Sigmoid colon (tissue), 7 donors: Measurements from ENCODE around the gene CPXM2. TPM values are rescaled to one million over a fixed set of nuclear protein-coding genes. Genes with fewer than 3 reads are reported as not detected.

Experiments used
- DNase-seq: peaks from one replicate; pipeline ENCODE4 v3.0.0-alpha.2; 2019
- H3K27ac ChIP-seq, 4 donors: fragments of 200-600 bp; sonication (generic); one replicate each; pipeline ENCODE4 v1.5.1; 2016 to 2019; ENCODE audit warnings: mild to moderate bottlenecking in 1 of 4
- H3K27me3 ChIP-seq, 3 donors: fragments of 200-600 bp; sonication (generic); one replicate each; pipeline ENCODE4 v1.5.1; 2019; ENCODE audit warnings: mild to moderate bottlenecking in 1 of 3
- H3K36me3 ChIP-seq, 4 donors: fragments of 200-600 bp; sonication (generic); one replicate each; pipeline ENCODE4 v1.5.1; 2016 to 2019
- H3K4me1 ChIP-seq, 4 donors: fragments of 200-600 bp; sonication (generic); one replicate each; pipeline ENCODE4 v1.5.1; 2017 to 2019
- H3K4me3 ChIP-seq, 4 donors: fragments of 200-600 bp; sonication (generic); one replicate each; pipeline ENCODE4 v1.5.1; 2017 to 2019; ENCODE audit warnings: mild to moderate bottlenecking in 2 of 4, moderate library complexity in 1 of 4
- H3K9me3 ChIP-seq, 4 donors: fragments of 200-600 bp in 3 of 4; sonication (generic) in 3 of 4; one replicate each; pipeline versions ENCODE4 v1.5.1 to v1.6.1; 2013 to 2019
- CTCF ChIP-seq, 4 experiments: fragments of 450-650 bp in 3 of 4; fragments of 200-600 bp in 1 of 4; IDR thresholded peaks; one replicate each; pipeline ENCODE4 v1.5.1; 2016 to 2019; ENCODE audit warnings: antibody characterized with exemption in 4 of 4, mild to moderate bottlenecking in 3 of 4, moderate library complexity in 2 of 4
- EP300 ChIP-seq, 4 donors: sonication (generic); formaldehyde crosslinking; IDR thresholded peaks; one replicate each; pipeline ENCODE4 v1.6.1; 2017; ENCODE audit warnings: antibody characterized with exemption in 4 of 4
- POLR2A ChIP-seq, 2 donors: fragments of 450-650 bp; IDR thresholded peaks; one replicate each; pipeline ENCODE4 v1.6.1; 2016; ENCODE audit warnings: antibody characterized with exemption in 2 of 2, mild to moderate bottlenecking in 2 of 2, moderate library complexity in 2 of 2
- POLR2AphosphoS5 ChIP-seq, 4 donors: sonication (generic); formaldehyde crosslinking; IDR thresholded peaks; one replicate each; pipeline ENCODE4 v1.6.1; 2017; ENCODE audit warnings: antibody characterized with exemption in 4 of 4
- WGBS, 2 donors: extraction: QIAGEN DNeasy Blood & Tissue Kit; methylation state at CpG; one replicate each; pipeline ENCODE4 v1.1.7; 2013; 5-methylcytosine and 5-hydroxymethylcytosine counted together
- intact Hi-C: fragments of 100-400 bp; cut with DNase I; formaldehyde crosslinking; loops from one replicate; pipeline ENCODE4 v1.15.1; 2023
- polyA plus RNA-seq, 3 donors: library from polyadenylated mRNA; stranded (reverse); fragments of 200-250 nt; gene quantifications; one replicate each; pipeline ENCODE4 v1.2.3, GENCODE V29; 2013
- total RNA-seq, 4 donors: library from RNA; depleted of rRNA; stranded (reverse); fragments of >200 nt; gene quantifications; one replicate each; pipeline ENCODE4 v1.1.0, GENCODE V29; 2016
- donor health status: healthy with polysubstance abuse.
- donor health status: Bipolar disorder and iron deficiency.
- donor health status: healthy.

Gene CPXM2
- total and polyA plus RNA-seq, 7 donors = 0.69 to 153 (median 48.5) TPM

GRCh38 chr10:123766012-123766411 is 125.6 kb downstream of the CPXM2 start:
- Histone ChIP-seq H3K27ac (peak overlapping the region in 3 of 4 donors; percentile 1 to 36 (median 25)), H3K4me3 (no peak overlapping the region), H3K4me1 (peaks cover 0 to 32% (median 23%) of the 10 kb centered on the region in 4 donors), H3K36me3 (peaks cover 4 to 73% (median 7%) of the 10 kb centered on the region in 4 donors), H3K27me3 (no peaks in the 10 kb centered on the region), H3K9me3 (no peaks in the 10 kb centered on the region)
- intact Hi-C loops = no loop called here
- DNase-seq = peak; percentile 33
- TF ChIP-seq CTCF (IDR thresholded peaks at IDR 0.05) (no peak), POLR2AphosphoS5 (IDR thresholded peaks at IDR 0.05) (peak in 1 of 4 donors; percentile 9)
- WGBS, 2 donors = 15 to 62% methylated on average over 3 of the region's 3 CpGs

DNA sequence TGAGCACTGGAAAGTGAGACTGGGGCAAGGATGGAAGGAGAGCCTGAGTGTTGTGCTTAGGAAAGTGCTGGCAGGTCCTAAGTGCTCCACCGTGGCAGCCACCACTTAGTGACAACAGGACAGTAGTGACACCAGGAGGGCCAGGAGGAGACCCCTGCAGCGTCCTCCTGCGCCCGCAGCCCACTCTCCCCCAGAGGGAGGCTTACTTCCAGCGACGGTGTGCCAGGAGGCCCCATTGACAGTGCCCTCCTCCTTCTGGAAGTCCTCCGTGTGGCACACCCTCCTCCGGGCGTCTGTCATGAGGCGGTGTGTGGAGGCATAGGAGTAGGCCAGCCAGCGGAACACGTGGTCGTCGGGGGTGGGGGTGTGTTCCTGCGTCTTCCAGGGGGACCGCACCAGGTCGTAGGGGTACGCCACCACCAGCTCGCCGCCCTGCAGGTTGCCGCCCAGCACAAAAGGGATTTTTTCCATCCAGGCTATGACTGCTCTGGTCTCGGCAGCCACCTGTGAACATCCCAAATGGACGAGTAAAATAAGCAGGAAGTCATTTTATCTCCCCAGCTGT is 129.9 kb downstream of the CPXM2 start:
- H3K27ac ChIP-seq = peak overlapping the region in 1 of 4 donors; percentile 28
- DNase-seq = no peak
- H3K27me3 ChIP-seq = no peaks in the 10 kb centered on the region
- no peak for TF ChIP-seq POLR2A (IDR thresholded peaks at IDR 0.05)
- TF ChIP-seq EP300 (IDR thresholded peaks at IDR 0.05) = no peak
- TF ChIP-seq POLR2AphosphoS5 (IDR thresholded peaks at IDR 0.05) = no peak
- no peak for TF ChIP-seq CTCF (IDR thresholded peaks at IDR 0.05)
- H3K4me3 ChIP-seq = no peak overlapping the region
- H3K36me3 ChIP-seq = peaks cover 8 to 84% (median 16%) of the 10 kb centered on the region in 4 donors
- H3K4me1 ChIP-seq = peaks cover 0 to 9% (median 6%) of the 10 kb centered on the region in 4 donors
- 82 to 86% methylated on average over 23 of the region's 23 CpGs for WGBS, 2 donors
- intact Hi-C loops = no loop called here
- H3K9me3 ChIP-seq = no peaks in the 10 kb centered on the region

DNA sequence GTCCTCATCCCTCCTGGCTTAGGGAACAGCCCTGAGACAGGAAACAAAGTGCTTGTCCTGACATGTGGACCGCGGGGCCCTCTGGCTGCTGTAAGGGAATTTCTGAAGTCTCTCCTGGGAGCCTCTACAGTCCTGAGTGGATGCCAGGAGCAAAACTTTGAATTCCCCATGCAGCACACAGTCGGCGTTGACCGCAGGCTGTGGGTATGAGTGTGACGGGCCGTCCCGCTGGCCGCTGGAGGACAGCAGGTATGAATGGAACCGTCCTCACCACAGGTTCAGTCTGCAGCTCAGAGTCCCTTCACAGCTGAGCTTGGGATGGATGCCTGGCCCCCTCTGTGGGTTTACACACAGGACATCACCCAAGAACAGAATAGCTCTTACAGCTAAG is 130.6 kb downstream of the CPXM2 start:
- peaks cover 0 to 2% (median under 1%) of the 10 kb centered on the region in 4 donors for H3K4me1 ChIP-seq
- TF ChIP-seq CTCF (IDR thresholded peaks at IDR 0.05) (no peak), EP300 (IDR thresholded peaks at IDR 0.05) (no peak), POLR2AphosphoS5 (IDR thresholded peaks at IDR 0.05) (no peak), POLR2A (IDR thresholded peaks at IDR 0.05) (no peak)
- peak overlapping the region in 1 of 4 donors; percentile 28 for H3K27ac ChIP-seq
- no peaks in the 10 kb centered on the region for H3K27me3 ChIP-seq
- 84 to 90% methylated on average over 10 of the region's 10 CpGs for WGBS, 2 donors
- DNase-seq = no peak
- no peaks in the 10 kb centered on the region for H3K9me3 ChIP-seq
- no peak overlapping the region for H3K4me3 ChIP-seq
- intact Hi-C loops = no loop called here
- H3K36me3 ChIP-seq = peaks cover 8 to 84% (median 16%) of the 10 kb centered on the region in 4 donors

- Histone ChIP-seq H3K4me1 (no peaks in the 10 kb centered on the region), H3K36me3 (peaks cover 4 to 84% (median 16%) of the 10 kb centered on the region in 4 donors), H3K4me3 (no peak overlapping the region), H3K9me3 (no peaks in the 10 kb centered on the region), H3K27me3 (no peaks in the 10 kb centered on the region), H3K27ac (peak overlapping the region in 1 of 4 donors; percentile 28)
- DNase-seq = no peak
- intact Hi-C loops = no loop called here
- WGBS, 2 donors = 40 to 62% methylated on average over 10 of the region's 10 CpGs
- TF ChIP-seq POLR2A (IDR thresholded peaks at IDR 0.05) (no peak), EP300 (IDR thresholded peaks at IDR 0.05) (no peak), CTCF (IDR thresholded peaks at IDR 0.05) (no peak), POLR2AphosphoS5 (IDR thresholded peaks at IDR 0.05) (no peak)
Observed at GRCh38 chr10:123760356-123761037, 131.1 kb downstream of the CPXM2 start.
